Liver (tissue), 9 donors: ENCODE measurements around the gene ACVR2A. TPM values are rescaled to one million over a fixed set of nuclear protein-coding genes. Genes with fewer than 3 reads are reported as not detected.
A peak's percentile ranks its signal among the peaks of the same experiment; 100 is the strongest.

Source experiments
- DNase-seq: peaks from one replicate; pipeline ENCODE4 v3.0.0-alpha.2; 2017; ENCODE audit warnings: low spot score
- H3K27ac ChIP-seq, 2 donors: one replicate each; pipeline ENCODE4 v1.7.0; 2013; ENCODE audit warnings: inconsistent platforms in 2 of 2, low read length in 2 of 2, control low read depth in 1 of 2, low read depth in 1 of 2, mild to moderate bottlenecking in 1 of 2
- H3K27me3 ChIP-seq, 4 donors: one replicate each; pipeline versions ENCODE4 v1.6.1 to v1.7.0; 2013; ENCODE audit warnings: low read length in 3 of 4, inconsistent platforms in 1 of 4, mild to moderate bottlenecking in 1 of 4, moderate library complexity in 1 of 4; ENCODE audit not compliant: control insufficient read depth in 4 of 4, insufficient read depth in 4 of 4
- H3K36me3 ChIP-seq, 4 donors: one replicate each; pipeline versions ENCODE4 v1.6.1 to v1.7.0; 2013; ENCODE audit warnings: low read length in 3 of 4, mild to moderate bottlenecking in 3 of 4, low read depth in 1 of 4, moderate library complexity in 1 of 4; ENCODE audit not compliant: control insufficient read depth in 4 of 4, insufficient read depth in 3 of 4
- H3K4me1 ChIP-seq, 4 donors: one replicate each; pipeline versions ENCODE4 v1.6.1 to v1.7.0; 2013; ENCODE audit warnings: low read length in 3 of 4, mild to moderate bottlenecking in 3 of 4, moderate library complexity in 1 of 4; ENCODE audit not compliant: control insufficient read depth in 4 of 4, insufficient read depth in 4 of 4
- H3K4me3 ChIP-seq, 3 donors: one replicate each; pipeline versions ENCODE4 v1.6.1 to v1.7.0; 2013; ENCODE audit warnings: low read length in 3 of 3, control low read depth in 1 of 3, low read depth in 1 of 3, mild to moderate bottlenecking in 1 of 3
- H3K9ac ChIP-seq, 2 donors: one replicate each; pipeline ENCODE4 v1.7.0; 2013; ENCODE audit warnings: low read length in 2 of 2, mild to moderate bottlenecking in 2 of 2, moderate library complexity in 2 of 2, control low read depth in 1 of 2, low read depth in 1 of 2
- H3K9me3 ChIP-seq, 4 donors: one replicate each; pipeline versions ENCODE4 v1.6.1 to v1.7.0; 2013; ENCODE audit warnings: low read length in 3 of 4; ENCODE audit not compliant: control insufficient read depth in 4 of 4
- ATF3 ChIP-seq: IDR thresholded peaks from 2 replicates; pipeline ENCODE4 v1.6.1; 2016; ENCODE audit warnings: antibody characterized with exemption
- CTCF ChIP-seq: fragments of 150-350 bp; IDR thresholded peaks from 2 replicates; pipeline ENCODE4 v1.5.1; 2017; ENCODE audit warnings: improper control_type of control experiment, low read depth, low read length; ENCODE audit not compliant: missing input control
- EGR1 ChIP-seq, 2 donors: IDR thresholded peaks; 2 replicates each; pipeline ENCODE4 v1.6.1; 2016 to 2018; ENCODE audit warnings: antibody characterized with exemption in 2 of 2, low read depth in 2 of 2
- FOXA1 ChIP-seq: IDR thresholded peaks from 2 replicates; pipeline ENCODE4 v1.6.1; 2016; ENCODE audit warnings: antibody characterized with exemption
- FOXA2 ChIP-seq: IDR thresholded peaks from 2 replicates; pipeline ENCODE4 v1.6.1; 2016; ENCODE audit warnings: antibody characterized with exemption
- GABPA ChIP-seq, 2 donors: IDR thresholded peaks in 1 of 2; conservative IDR thresholded peaks in 1 of 2; 2 replicates each; pipeline ENCODE4 v1.6.1; 2016; ENCODE audit warnings: antibody characterized with exemption in 2 of 2, mild to moderate bottlenecking in 1 of 2, moderate library complexity in 1 of 2
- HNF4A ChIP-seq, 2 donors: conservative IDR thresholded peaks; 2 replicates each; pipeline ENCODE4 v1.6.1; 2016; ENCODE audit warnings: antibody characterized with exemption in 2 of 2, mild to moderate bottlenecking in 2 of 2
- HNF4G ChIP-seq: IDR thresholded peaks from 2 replicates; pipeline ENCODE4 v1.6.1; 2016; ENCODE audit warnings: antibody characterized with exemption
- JUND ChIP-seq, 2 donors: IDR thresholded peaks; 2 replicates each; pipeline ENCODE4 v1.6.1; 2016; ENCODE audit warnings: antibody characterized with exemption in 2 of 2
- MAX ChIP-seq: IDR thresholded peaks from 2 replicates; pipeline ENCODE4 v1.6.1; 2016; ENCODE audit warnings: antibody characterized with exemption
- NR2F2 ChIP-seq: IDR thresholded peaks from 2 replicates; pipeline ENCODE4 v1.6.1; 2016; ENCODE audit warnings: antibody characterized with exemption
- RAD21 ChIP-seq, 2 donors: IDR thresholded peaks; 2 replicates each; pipeline ENCODE4 v1.6.1; 2016; ENCODE audit warnings: antibody characterized with exemption in 2 of 2, mild to moderate bottlenecking in 2 of 2
- REST ChIP-seq: IDR thresholded peaks from 2 replicates; pipeline ENCODE4 v1.6.1; 2016; ENCODE audit warnings: antibody characterized with exemption, mild to moderate bottlenecking
- RXRA ChIP-seq, 2 donors: IDR thresholded peaks; 2 replicates each; pipeline ENCODE4 v1.6.1; 2017 to 2018; ENCODE audit warnings: antibody characterized with exemption in 2 of 2, mild to moderate bottlenecking in 1 of 2
- SP1 ChIP-seq: IDR thresholded peaks from 2 replicates; pipeline ENCODE4 v1.6.1; 2018; ENCODE audit warnings: antibody characterized with exemption, mild to moderate bottlenecking
- TAF1 ChIP-seq: conservative IDR thresholded peaks from 2 replicates; pipeline ENCODE4 v1.6.1; 2016; ENCODE audit warnings: antibody characterized with exemption, mild to moderate bottlenecking
- YY1 ChIP-seq: IDR thresholded peaks from 2 replicates; pipeline ENCODE4 v1.6.1; 2016; ENCODE audit warnings: antibody characterized with exemption, mild to moderate bottlenecking
- ZBTB33 ChIP-seq: IDR thresholded peaks from 2 replicates; pipeline ENCODE4 v1.6.1; 2016; ENCODE audit warnings: antibody characterized with exemption
- WGBS: extraction: QIAGEN DNeasy Blood & Tissue Kit; methylation state at CpG from one replicate; pipeline ENCODE4 v1.1.7; 2013; 5-methylcytosine and 5-hydroxymethylcytosine counted together
- polyA plus RNA-seq, 2 donors: library from polyadenylated mRNA; stranded (reverse) in 1 of 2; unstranded in 1 of 2; fragments of 200-250 nt in 1 of 2; fragments of >200 nt in 1 of 2; fragmentation: Nextera tagmentation in 1 of 2; extraction: Ambion mirVana in 1 of 2; gene quantifications; one replicate each; pipeline versions ENCODE4 v1.2.1 to v1.2.3, GENCODE V29; 2013 to 2015
- total RNA-seq, 2 donors: library from RNA; depleted of rRNA; stranded (reverse); fragments of >200 nt; gene quantifications; one replicate each; pipeline ENCODE4 v1.2.3, GENCODE V29; 2014
- donor health status: healthy.
- donor health status: healthy.
- donor health status: healthy.
- donor health status: healthy.
- donor health status: healthy.

The ACVR2A gene
- total and polyA plus RNA-seq, 4 donors, result 2.2 to 9.5 (median 6.3) TPM

- H3K4me1 ChIP-seq, result peaks cover 0 to 18% (median 7%) of the 10 kb centered on the region in 4 donors
- H3K9ac ChIP-seq, result peak overlapping the region; percentile 52 to 82
- H3K27ac ChIP-seq, result peak overlapping the region; percentile 35 to 80
- under 1% methylated on average over 14 of the region's 14 CpGs for WGBS
- no peak for DNase-seq
- peak overlapping the region; percentile 80 to 99 (median 82) for H3K4me3 ChIP-seq
- H3K36me3 ChIP-seq, result no peaks in the 10 kb centered on the region
- TF ChIP-seq RAD21 (IDR thresholded peaks at IDR 0.05) (no peak), GABPA (IDR thresholded peaks at IDR 0.05 in 1 of 2, conservative IDR thresholded peaks at IDR 0.05 in 1 of 2) (no peak), EGR1 (IDR thresholded peaks at IDR 0.05; ENCODE audit: low read depth in 2 of 2) (no peak), YY1 (peak; percentile 60), NR2F2 (no peak)
- H3K27me3 ChIP-seq, result no peaks in the 10 kb centered on the region
- no peaks in the 10 kb centered on the region for H3K9me3 ChIP-seq
Measured at GRCh38 chr2:147845411-147845971, 662 bp downstream of the ACVR2A start.

GRCh38 chr2:147846412-147847081 lies 1.7 kb downstream of the ACVR2A start:
- no peaks in the 10 kb centered on the region for H3K9me3 ChIP-seq
- 22% methylated on average over 5 of the region's 5 CpGs for WGBS
- H3K36me3 ChIP-seq, result no peaks in the 10 kb centered on the region
- no peaks in the 10 kb centered on the region for H3K27me3 ChIP-seq
- DNase-seq, result no peak
- H3K4me1 ChIP-seq, result peaks cover 0 to 27% (median 9%) of the 10 kb centered on the region in 4 donors
- TF ChIP-seq ZBTB33, result no peak
- TF ChIP-seq FOXA1, result no peak
- TF ChIP-seq JUND (IDR thresholded peaks at IDR 0.05), result no peak
- TF ChIP-seq RXRA (IDR thresholded peaks at IDR 0.05), result no peak
- no peak for TF ChIP-seq RAD21 (IDR thresholded peaks at IDR 0.05)
- no peak for TF ChIP-seq NR2F2
- no peak for TF ChIP-seq HNF4G
- TF ChIP-seq EGR1 (IDR thresholded peaks at IDR 0.05; ENCODE audit: low read depth in 2 of 2), result no peak
- TF ChIP-seq ATF3, result no peak
- TF ChIP-seq CTCF, result no peak
- TF ChIP-seq SP1, result no peak
- no peak for TF ChIP-seq MAX
- TF ChIP-seq HNF4A (conservative IDR thresholded peaks at IDR 0.05), result no peak
- no peak for TF ChIP-seq TAF1
- TF ChIP-seq REST, result no peak
- no peak for TF ChIP-seq YY1
- no peak for TF ChIP-seq GABPA (IDR thresholded peaks at IDR 0.05 in 1 of 2, conservative IDR thresholded peaks at IDR 0.05 in 1 of 2)
- no peak for TF ChIP-seq FOXA2
- no peak overlapping the region for H3K27ac ChIP-seq
- peak overlapping the region; percentile 24 to 99 (median 80) for H3K4me3 ChIP-seq
- peak overlapping the region in 1 of 2 donors; percentile 43 for H3K9ac ChIP-seq
